Activated T-helper 2 cell treated with anti-CD3 and anti-CD28 coated beads, Interferon-gamma antibody, Interleukin-2, Interleukin-4, amounts not matched to agents 10 μg/mL and 5 μg/mL and 100 μg/mL, durations not matched to agents 14 hours and 24 hours and 36 hours (primary cell): ENCODE measurements around the gene BCAS3. TPM values are rescaled to one million over a fixed set of nuclear protein-coding genes. Genes with fewer than 3 reads are reported as not detected.

ENCODE experiments used
- DNase-seq: peaks from one replicate; pipeline ENCODE4 v3.0.0; 2021; ENCODE audit warnings: low spot score
- H3K27ac Mint-ChIP-seq: one replicate; pipeline ENCODE4 v1.8.0; 2021; ENCODE audit warnings: mixed read lengths
- H3K27me3 Mint-ChIP-seq: one replicate; pipeline ENCODE4 v1.8.0; 2021; ENCODE audit warnings: low read depth, mixed read lengths
- H3K36me3 Mint-ChIP-seq: one replicate; pipeline ENCODE4 v1.8.0; 2021; ENCODE audit warnings: low read depth, mixed read lengths
- H3K4me1 Mint-ChIP-seq: one replicate; pipeline ENCODE4 v1.8.0; 2021; ENCODE audit warnings: low read depth, mixed read lengths
- H3K4me3 Mint-ChIP-seq: one replicate; pipeline ENCODE4 v1.8.0; 2021; ENCODE audit warnings: low read depth, mild to moderate bottlenecking, moderate library complexity, mixed read lengths
- H3K9me3 Mint-ChIP-seq: one replicate; pipeline ENCODE4 v1.8.0; 2021; ENCODE audit warnings: mixed read lengths
- intact Hi-C: fragments of 100-400 bp; cut with micrococcal nuclease; formaldehyde crosslinking; loops from one replicate; pipeline ENCODE4 v1.15.1; 2023
- total RNA-seq: library from RNA; stranded (reverse); gene quantifications from 2 replicates; pipeline ENCODE4 v1.2.3, GENCODE V29; 2022

Gene BCAS3
- total RNA-seq, 1 donor from 2014 or later = 10.7 TPM

DNA sequence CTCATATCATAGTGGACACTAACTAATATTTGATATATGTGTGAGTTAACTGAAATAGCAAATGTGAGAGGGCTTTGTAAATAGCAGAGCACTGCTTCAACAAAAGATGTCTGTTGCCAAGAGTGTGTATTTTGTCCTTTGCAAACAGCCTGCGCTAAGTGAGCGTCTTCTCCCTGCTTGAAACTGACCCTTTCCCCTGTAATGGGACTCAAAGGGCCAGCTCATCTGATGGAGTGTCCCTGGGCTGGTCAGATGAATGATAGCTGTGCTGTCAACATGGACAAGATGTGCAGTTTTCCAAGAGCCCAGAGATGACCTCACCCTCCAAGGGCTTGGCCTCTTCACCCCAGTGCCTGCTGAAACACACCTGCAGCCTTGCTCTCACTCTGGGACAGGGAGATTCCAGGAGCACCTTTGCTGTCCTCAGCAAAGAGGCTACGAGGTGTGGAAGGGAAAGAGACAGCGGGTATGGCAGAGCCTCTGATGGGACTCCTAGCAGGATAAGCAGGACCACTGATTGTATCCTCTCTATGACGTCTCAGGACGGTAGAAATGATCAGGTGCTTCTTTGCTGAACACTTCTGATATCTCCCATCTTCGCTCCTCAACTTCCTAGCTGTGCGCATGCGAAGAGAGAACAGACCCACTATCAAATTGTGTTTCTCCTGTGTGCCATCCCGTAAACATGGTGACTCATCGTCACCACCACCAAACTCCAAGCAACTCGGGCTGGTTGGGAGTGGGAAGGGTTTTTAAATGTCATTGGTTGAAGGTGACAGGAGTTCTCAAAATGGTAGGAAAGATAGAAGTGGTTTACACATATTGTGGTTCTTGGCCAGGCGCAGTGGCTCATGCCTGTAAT, 686.2 kb downstream of the BCAS3 start:
- H3K4me1 Mint-ChIP-seq = no peaks in the 10 kb centered on the region
- H3K4me3 Mint-ChIP-seq = no peak overlapping the region
- no peaks in the 10 kb centered on the region for H3K9me3 Mint-ChIP-seq
- H3K27me3 Mint-ChIP-seq = peaks cover 3% of the 10 kb centered on the region
- H3K27ac Mint-ChIP-seq = no peak overlapping the region
- intact Hi-C loops = no loop called here
- no peak for DNase-seq
- no peaks in the 10 kb centered on the region for H3K36me3 Mint-ChIP-seq

DNA sequence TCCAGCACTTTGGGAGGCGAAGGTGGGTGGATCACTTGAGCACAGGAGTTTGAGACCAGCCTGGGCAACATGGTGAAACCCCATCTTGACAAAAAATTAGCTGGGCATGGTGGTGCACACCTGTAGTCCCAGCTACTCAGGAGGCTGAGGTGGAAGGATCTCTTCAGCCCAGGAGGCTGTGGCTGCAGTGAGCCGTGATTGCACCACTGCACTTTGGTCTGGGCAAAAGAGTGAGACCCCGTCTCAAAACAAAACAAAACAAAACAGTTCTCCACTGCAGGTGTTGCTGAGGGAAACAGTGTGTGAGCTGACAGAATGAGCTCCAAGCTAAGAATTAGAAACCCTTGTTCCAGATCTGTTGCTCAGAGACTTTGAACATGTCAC, 686.8 kb downstream of the BCAS3 start:
- Mint-ChIP-seq H3K4me1 (no peaks in the 10 kb centered on the region), H3K36me3 (no peaks in the 10 kb centered on the region), H3K27ac (no peak overlapping the region), H3K27me3 (peaks cover 3% of the 10 kb centered on the region), H3K9me3 (no peaks in the 10 kb centered on the region), H3K4me3 (no peak overlapping the region)
- intact Hi-C loops = no loop called here
- DNase-seq = no peak

DNA sequence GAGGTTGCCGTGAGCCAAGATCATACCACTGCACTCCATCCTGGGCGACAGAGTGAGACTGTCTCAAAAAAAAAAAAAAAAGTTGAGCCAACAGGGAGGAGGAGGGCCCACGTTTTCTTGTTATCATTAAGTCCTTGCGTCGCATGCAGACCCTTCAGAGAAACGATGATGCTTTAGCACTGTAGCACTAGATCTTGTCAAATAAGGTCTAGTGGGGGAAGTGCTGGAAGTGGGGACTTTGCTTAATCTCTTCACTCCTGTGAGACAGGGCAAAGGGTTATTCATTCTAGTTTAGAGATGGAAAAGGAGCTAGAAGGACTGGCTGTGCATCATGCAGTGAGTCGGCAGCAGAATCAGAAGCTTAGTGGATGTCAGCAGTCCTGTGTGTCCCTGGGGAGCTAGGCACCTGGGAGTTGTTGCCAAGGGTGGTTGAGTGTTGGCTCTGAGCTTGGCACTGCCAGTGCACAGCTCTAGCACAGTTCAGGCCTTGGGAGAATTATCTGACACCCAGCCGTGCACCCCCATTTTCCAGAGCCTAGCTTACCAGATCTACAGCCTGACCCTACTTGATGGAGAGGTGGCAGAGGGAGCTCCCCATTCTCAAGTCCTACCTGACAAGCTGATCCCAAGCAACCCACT, 688.5 kb downstream of the BCAS3 start:
- Mint-ChIP-seq H3K9me3 (no peaks in the 10 kb centered on the region), H3K4me1 (no peaks in the 10 kb centered on the region), H3K27ac (no peak overlapping the region), H3K27me3 (peaks cover 3% of the 10 kb centered on the region), H3K36me3 (no peaks in the 10 kb centered on the region), H3K4me3 (no peak overlapping the region)
- intact Hi-C loops = no loop called here
- no peak for DNase-seq

DNA sequence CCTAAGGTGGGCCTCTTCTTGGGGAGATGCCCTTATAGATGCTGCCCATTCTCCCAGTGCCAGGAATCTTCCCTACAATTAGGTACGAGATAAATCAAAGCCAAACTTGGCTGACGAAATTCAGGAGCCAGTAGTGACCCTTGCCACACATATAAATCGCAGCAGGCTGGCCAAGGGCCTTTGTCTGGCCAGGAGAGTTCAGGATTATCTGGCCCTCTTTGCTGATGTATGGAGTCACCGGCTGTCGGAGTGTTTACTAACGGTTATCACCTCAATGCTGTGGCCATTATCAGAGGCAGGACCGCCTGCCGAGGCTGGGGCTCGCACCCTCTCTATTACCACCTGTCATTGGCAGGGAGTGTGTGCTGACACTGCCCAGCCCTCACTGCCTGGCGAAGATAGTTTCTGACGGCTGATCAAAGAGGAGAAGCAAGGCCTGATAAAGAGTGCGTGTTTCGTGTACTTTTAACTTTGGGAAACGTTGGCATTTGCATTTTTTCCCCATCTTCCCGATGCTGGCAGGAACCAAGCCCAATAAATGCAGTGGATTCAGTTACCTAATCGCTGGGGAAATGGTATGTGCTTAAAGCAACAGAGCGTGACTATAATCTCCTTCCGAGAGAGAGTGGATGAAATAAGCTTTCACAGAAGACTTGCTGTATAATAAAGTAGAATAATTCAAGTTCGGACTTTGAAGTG, 689.2 kb downstream of the BCAS3 start:
- intact Hi-C loops = no loop called here
- Mint-ChIP-seq H3K9me3 (no peaks in the 10 kb centered on the region), H3K36me3 (no peaks in the 10 kb centered on the region), H3K27ac (no peak overlapping the region), H3K4me3 (no peak overlapping the region), H3K4me1 (no peaks in the 10 kb centered on the region), H3K27me3 (peaks cover 3% of the 10 kb centered on the region)
- no peak for DNase-seq

DNA sequence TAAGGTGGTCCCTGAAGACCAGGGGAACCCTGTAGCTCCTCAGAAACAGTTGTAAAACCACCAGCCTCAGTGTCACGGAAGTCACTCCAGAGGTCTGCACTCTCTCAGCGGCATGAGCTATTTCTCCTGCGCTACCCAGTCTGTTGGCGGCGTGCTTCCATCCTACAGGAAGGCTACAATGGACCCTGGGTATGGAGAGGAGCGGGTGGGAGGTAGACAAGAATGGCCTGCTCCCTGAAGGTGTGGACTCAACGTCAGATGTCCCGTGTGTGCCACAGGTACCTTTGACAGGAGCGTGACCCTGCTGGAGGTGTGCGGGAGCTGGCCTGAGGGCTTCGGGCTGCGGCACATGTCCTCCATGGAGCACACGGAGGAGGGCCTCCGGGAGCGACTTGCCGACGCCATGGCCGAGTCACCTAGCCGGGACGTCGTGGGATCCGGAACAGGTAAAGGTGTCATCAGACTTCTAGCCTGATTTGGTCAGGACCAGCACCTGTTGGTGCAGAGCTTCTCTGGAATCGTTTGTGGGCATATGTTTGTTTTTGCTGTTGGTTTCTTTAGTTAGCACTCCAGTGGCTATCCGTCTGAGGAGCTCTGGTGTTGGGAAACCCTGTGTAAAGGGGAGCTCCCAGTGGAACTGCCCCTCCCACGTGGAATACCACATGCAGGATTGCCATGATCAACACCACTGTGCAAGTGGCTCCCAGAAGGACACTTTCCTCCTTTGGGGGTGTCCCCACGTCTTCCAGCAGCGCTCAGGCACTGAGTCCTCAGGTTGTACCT, 690.6 kb downstream of the BCAS3 start:
- Mint-ChIP-seq H3K27me3 (no peaks in the 10 kb centered on the region), H3K36me3 (no peaks in the 10 kb centered on the region), H3K9me3 (no peaks in the 10 kb centered on the region), H3K4me1 (no peaks in the 10 kb centered on the region), H3K27ac (no peak overlapping the region), H3K4me3 (no peak overlapping the region)
- DNase-seq = no peak
- intact Hi-C loops = no loop called here

DNA sequence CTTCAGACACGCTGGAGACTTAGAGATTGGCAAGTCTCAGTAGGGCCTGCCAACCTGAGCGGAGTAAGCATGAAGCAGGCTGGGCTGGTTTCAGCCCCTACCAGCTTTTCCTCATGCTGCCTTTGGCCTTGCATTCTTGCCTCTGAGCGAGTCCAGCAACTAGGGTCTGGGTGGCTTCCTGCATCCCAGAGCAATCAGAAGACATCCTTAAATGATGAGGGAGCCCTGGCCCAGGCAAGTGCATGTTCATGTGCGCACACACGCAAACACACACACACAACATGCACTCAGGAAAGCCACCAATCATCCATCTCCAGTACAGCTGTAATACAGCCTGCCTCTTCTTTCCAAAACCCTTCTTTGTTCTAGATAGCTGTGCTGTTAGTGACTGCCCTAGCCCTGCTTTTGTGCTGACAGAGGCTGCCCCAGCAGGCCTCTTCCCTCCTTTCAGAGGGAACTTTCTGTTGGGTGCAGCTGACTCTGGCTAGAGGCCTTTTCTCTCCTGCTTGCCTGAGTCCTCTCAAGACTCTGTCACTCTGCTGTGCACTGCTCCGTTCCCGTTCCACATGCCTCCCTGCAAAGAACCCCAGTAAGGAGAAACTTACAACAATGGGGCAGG, 691.3 kb downstream of the BCAS3 start:
- DNase-seq = no peak
- no peaks in the 10 kb centered on the region for H3K36me3 Mint-ChIP-seq
- H3K9me3 Mint-ChIP-seq = no peaks in the 10 kb centered on the region
- no peaks in the 10 kb centered on the region for H3K27me3 Mint-ChIP-seq
- no peak overlapping the region for H3K27ac Mint-ChIP-seq
- intact Hi-C loops = no loop called here
- H3K4me1 Mint-ChIP-seq = no peaks in the 10 kb centered on the region
- H3K4me3 Mint-ChIP-seq = no peak overlapping the region

DNA sequence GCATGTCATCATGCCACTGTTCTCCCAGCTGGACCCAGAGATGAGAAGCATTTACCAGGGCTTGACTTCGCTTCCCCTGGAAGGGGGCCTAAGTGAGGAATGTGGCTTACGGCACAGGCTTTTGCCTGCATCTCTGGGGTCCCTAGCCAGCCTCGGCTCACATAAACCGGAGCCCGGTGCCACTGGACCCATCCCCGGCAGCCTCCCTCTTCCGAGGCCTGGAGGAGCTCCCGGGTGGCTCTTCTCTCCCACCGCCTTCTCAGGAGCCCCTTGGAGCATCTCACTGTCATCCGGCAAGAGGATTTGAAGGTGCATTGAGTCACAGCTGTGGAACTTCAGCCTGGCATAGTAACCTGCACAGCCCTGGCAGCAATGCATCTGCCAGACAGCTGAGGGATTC, 692.1 kb downstream of the BCAS3 start:
- Mint-ChIP-seq H3K4me1 (no peaks in the 10 kb centered on the region), H3K27ac (no peak overlapping the region), H3K27me3 (no peaks in the 10 kb centered on the region), H3K9me3 (no peaks in the 10 kb centered on the region), H3K36me3 (no peaks in the 10 kb centered on the region), H3K4me3 (no peak overlapping the region)
- intact Hi-C loops = no loop called here
- DNase-seq = no peak

DNA sequence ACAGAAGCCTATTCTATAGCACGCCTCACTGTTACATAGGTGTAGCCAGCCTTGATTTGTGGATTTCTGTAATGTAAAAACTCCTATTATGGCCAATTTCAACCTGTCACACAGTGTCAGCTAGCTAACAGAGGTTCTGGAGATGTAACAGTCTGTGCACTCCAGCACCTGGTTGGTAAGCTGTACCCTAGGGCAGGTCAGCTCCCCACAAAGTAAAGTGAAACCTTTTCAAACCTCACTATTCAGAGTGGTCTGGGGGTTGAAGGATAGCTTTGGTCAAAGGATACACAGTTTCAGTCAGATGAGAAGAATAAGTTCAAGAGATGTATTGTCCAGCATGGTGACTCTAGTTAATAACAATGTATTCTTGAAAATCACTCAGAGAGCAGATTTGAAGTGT, 693.5 kb downstream of the BCAS3 start:
- no peak for DNase-seq
- intact Hi-C loops = no loop called here

DNA sequence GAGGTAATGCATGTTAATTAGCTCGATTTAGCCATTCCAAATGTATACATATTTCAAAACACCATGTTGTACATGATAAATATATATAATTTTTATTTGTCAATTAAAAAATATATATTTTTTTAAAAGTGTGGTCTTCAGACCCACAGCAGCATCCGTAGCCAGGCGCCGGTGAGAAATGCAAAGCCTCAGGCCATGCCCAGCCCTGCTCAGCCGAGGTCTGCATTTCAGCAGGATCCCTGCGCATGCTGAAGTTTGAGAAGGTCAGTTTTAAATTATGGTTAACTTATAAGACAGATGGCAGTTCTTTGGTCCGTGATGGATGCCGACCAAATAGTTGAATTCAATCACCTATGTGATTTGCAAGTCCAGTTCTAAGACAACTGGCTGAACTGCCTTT, 694.0 kb downstream of the BCAS3 start:
- no peaks in the 10 kb centered on the region for H3K27me3 Mint-ChIP-seq
- no peaks in the 10 kb centered on the region for H3K36me3 Mint-ChIP-seq
- H3K4me1 Mint-ChIP-seq = no peaks in the 10 kb centered on the region
- no peak overlapping the region for H3K27ac Mint-ChIP-seq
- H3K9me3 Mint-ChIP-seq = no peaks in the 10 kb centered on the region
- intact Hi-C loops = no loop called here
- DNase-seq = no peak
- H3K4me3 Mint-ChIP-seq = no peak overlapping the region

More for the DNA sequence above, 693.5 kb downstream of the BCAS3 start:
- Mint-ChIP-seq H3K27me3 (no peaks in the 10 kb centered on the region), H3K27ac (no peak overlapping the region), H3K4me1 (no peaks in the 10 kb centered on the region), H3K36me3 (no peaks in the 10 kb centered on the region), H3K9me3 (no peaks in the 10 kb centered on the region), H3K4me3 (no peak overlapping the region)

DNA sequence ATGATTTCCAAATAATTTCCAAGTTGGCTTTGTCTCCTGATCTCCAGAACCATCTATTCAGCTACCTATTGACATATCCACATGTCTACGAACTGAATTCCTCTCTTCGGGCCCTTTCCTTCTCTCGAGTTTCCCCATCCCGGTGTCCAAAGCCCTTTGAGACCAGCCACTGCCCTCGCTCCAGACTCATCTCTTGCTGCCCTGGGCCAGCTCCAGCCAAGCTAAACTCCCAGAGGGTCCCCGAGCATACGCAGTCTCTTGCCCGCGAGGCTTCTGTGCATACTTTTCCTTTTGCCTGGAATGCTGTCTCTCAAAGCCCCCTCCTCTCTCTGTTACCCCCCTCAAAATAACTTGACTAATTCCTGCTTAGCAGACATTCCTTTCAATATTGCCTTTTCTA, 694.8 kb downstream of the BCAS3 start:
- Mint-ChIP-seq H3K36me3 (no peaks in the 10 kb centered on the region), H3K4me3 (no peak overlapping the region), H3K9me3 (no peaks in the 10 kb centered on the region), H3K4me1 (no peaks in the 10 kb centered on the region), H3K27ac (no peak overlapping the region), H3K27me3 (no peaks in the 10 kb centered on the region)
- intact Hi-C loops = no loop called here
- no peak for DNase-seq

DNA sequence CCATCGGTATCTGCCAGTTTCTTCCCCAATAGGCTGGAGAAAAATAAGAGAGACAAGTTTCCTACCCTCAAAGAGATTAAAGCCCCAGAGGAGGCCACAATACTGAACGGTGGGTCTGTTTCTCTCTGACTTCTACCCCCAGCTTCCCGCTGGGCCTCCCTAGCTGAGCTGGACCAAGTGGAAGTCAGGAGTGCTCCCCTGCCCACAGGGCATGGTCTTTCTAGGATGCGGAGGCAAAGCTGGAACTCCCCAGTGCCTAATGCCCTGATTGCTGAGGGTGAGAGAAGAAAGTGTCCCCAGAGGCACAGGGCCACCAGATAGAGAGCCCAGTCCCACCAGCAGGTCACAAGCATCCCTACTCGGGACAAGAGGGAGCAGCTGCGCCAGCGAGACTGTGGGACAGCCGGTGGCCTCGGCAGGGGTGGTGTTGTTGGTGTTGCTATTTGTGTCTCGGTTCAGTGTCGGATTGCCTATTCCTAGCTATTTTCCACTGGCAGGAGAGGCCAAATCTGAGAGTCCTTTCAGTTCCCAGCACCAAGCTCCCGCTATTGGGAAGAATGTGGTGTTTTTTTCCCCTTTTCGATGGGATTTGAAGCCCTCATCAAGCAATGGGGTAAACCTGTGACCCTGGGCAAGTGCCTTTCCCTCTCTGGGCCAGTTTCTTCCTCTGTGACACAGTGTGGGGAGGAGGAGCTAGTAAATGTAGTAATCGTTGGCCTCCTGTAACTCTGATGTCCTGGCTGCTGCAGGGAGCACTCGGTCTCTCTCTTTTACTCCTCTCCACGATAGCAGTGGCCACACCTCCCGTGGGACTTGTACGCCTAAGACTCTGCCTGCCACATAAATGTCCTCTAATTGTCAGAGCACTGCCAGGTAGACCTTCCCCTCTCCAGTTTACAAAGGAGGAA, 699.5 kb downstream of the BCAS3 start:
- no peak overlapping the region for H3K4me3 Mint-ChIP-seq

More for the DNA sequence above, 699.5 kb downstream of the BCAS3 start:
- DNase-seq = no peak
- H3K4me1 Mint-ChIP-seq = no peaks in the 10 kb centered on the region
- H3K27me3 Mint-ChIP-seq = no peaks in the 10 kb centered on the region
- H3K9me3 Mint-ChIP-seq = no peaks in the 10 kb centered on the region
- H3K36me3 Mint-ChIP-seq = no peaks in the 10 kb centered on the region
- H3K27ac Mint-ChIP-seq = no peak overlapping the region
- intact Hi-C loops = no loop called here
